ENCODE measurements around the gene ATG2A. TPM values are rescaled to one million over a fixed set of nuclear protein-coding genes. Genes with fewer than 3 reads are reported as not detected.

Gene ATG2A
- total RNA-seq (2013; cell fraction: nucleolus; rRNA removed) = 33.5 and 35.5 TPM in 2 replicates
- total RNA-seq (2014; rRNA removed) = 7.4 and 10.2 TPM in 2 replicates
- 2.0 and 2.2 TPM in 2 replicates for total RNA-seq (2014; rRNA removed; fragmentation: Illumina TruSeq; extraction: Trizol)
- 16.5 and 19.0 TPM in 2 replicates for total RNA-seq (2021)
- polyA plus RNA-seq (2011; ENCODE audit: low read depth) = 3.9 TPM
- polyA plus RNA-seq (2011; rRNA removed) = 0.65 and 2.3 TPM in 2 replicates
- 3.6 and 4.5 TPM in 2 replicates for polyA plus RNA-seq (2011; cell fraction: cytosol; rRNA removed)
- 27.0 and 30.1 TPM in 2 replicates for polyA plus RNA-seq (2011; cell fraction: nucleus; rRNA removed)
- polyA plus RNA-seq (2012) = 12.6 and 13.8 TPM in 2 replicates
- 0.52 and 2.4 TPM in 2 replicates for polyA plus RNA-seq (2014; fragmentation: Illumina TruSeq; extraction: Trizol)
- under 1 TPM; 0.08 to 0.51 TPM for polyA plus RNA-seq (2014; fragmentation: Nextera tagmentation; extraction: Ambion mirVana)
- 7.2 and 13.2 TPM in 2 replicates for polyA plus RNA-seq (2014; rRNA removed)
- polyA plus RNA-seq (2016; fragmentation: Nextera tagmentation; extraction: Ambion mirVana) = 1 to 10 TPM; 6.8 to 8.3 TPM
- polyA minus RNA-seq (2011; rRNA and poly(A)+ RNA removed) = 5.6 and 6.2 TPM in 2 replicates
- 6.5 and 6.8 TPM in 2 replicates for polyA minus RNA-seq (2011; cell fraction: cytosol; rRNA and poly(A)+ RNA removed)
- 20.1 and 25.6 TPM in 2 replicates for polyA minus RNA-seq (2011; cell fraction: nucleus; rRNA and poly(A)+ RNA removed)
- Bru-seq, nascent RNA = percentile 63 among the genes with signal in this experiment
- BruChase-seq, experiment 1, labeled RNA remaining after a 6-hour chase = percentile 72 among the genes with signal in this experiment
- BruChase-seq, experiment 2, labeled RNA remaining after a 2-hour chase = percentile 67 among the genes with signal in this experiment
- long read RNA-seq, experiment 1, partial matches to known transcripts = 1 of 1 reads
- long read RNA-seq, experiment 1, other reads (novel, unspliced or antisense) = 0 of 1 reads
- long read RNA-seq, experiment 2, partial matches to known transcripts = 0 of 1 reads
- long read RNA-seq, experiment 2, other reads (novel, unspliced or antisense) = 1 of 1 reads

DNA sequence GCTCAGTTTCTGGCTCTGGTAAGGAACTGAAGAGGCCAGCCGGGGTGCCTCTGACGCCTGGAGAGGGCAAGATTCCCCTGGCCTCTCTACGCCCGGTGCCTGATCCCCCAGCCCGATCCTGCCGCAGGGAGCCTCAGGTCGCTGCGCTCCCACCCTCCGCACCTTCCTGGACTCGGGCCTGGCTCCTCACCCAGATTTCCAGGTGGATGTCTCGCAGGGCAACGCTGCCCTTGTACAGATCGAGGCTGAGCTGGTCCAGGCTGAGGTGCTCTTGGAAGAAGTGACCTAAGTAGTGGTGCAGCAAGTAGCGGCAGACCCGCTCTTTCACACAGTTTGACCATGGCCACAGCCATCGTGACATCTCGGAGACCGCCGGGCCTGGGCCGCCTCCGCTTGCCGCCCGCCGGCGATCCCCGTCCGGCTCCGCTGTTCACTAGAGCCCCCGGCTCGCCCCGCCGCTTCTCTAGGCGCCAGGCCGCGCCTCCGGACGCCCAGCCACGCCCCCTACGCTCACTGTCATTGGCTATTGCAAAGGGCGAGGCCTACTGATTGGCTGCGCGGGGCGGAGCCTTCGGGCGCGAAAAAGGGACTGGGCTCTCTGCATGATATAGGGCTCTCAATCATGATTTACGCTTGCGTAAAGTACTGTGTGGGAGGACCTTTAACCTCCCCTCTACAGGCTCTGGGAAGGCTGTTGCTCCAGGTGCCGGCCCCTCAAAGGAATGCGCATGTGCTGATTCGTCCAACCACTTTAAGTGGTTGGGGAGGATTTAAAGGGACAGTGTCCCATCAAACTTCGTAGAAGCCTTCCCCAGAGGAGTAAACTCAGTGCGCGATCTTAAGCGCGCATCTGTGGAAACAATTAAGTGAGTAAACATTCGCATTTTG lies at the start of gene ATG2A:
Gene ATG2A, minus strand, starts transcription at position 435 of the 888 bp plus-strand sequence. Its CDS starts 74 bp downstream, at position 361.
- peaks cover 11% of the 10 kb centered on the region for H3K79me2 ChIP-seq (ENCODE audit: control insufficient read depth, insufficient read depth, low read length)
- ChIA-PET SMC1A (ENCODE audit: uncharacterized antibody, unreplicated experiment) (interaction anchor here (0.8 to 2.5 kb wide), 5 partner anchors 44 to 96 kb away, joined by 3 to 19 read pairs (median 4); partner anchors contain the start of gene BATF2), RAD21 (ENCODE audit: unreplicated experiment) (interaction anchor here (0.7 to 1.0 kb wide), 2 partner anchors 58 to 69 kb away, joined by 3 read pairs; no protein-coding TSS in a partner anchor), POLR2A (interaction anchor here (0.6 to 1.8 kb wide), 5 partner anchors 10 to 137 kb away, joined by 3 to 9 read pairs (median 3); no protein-coding TSS in a partner anchor), CTCF (interaction anchor here (0.6 to 2.3 kb wide), 12 partner anchors 10 to 201 kb away, joined by 3 to 18 read pairs (median 3); partner anchors contain the start of genes BATF2 and ZNHIT2)
- in situ Hi-C loops (cut with MboI) (no loop called here), intact Hi-C loops (cut with micrococcal nuclease; ENCODE audit: unreplicated experiment) (loop anchor here (5.0 kb wide), 1 partner anchor 195 kb away; the partner anchor contains the start of gene TM7SF2)
- peaks cover 6% of the 10 kb centered on the region for H3K4me1 ChIP-seq (ENCODE audit: control insufficient read depth, insufficient read depth, low read length)
- H2AFZ ChIP-seq (ENCODE audit: control insufficient read depth, low read depth, low read length) = peak within 1 kb of the TSS; percentile 60
- peak within 1 kb of the TSS; percentile 91 for H3K27ac ChIP-seq (ENCODE audit: control insufficient read depth, insufficient read depth)
- no peaks in the 10 kb centered on the region; a peak in 1 of 4 replicates for H3K36me3 ChIP-seq (ENCODE audit: control insufficient read depth in 2 of 2, insufficient read depth in 2 of 2, low read length in 1 of 2)
- TSS peak; percentile 78 for BruUV-seq (replicated peaks)
- DNase-seq (ENCODE audit: low read depth, low spot score) (peak; percentile 99), ATAC-seq (peak; percentile 98), FAIRE-seq (peak; percentile 100)
- H3K9ac ChIP-seq (ENCODE audit: control insufficient read depth, insufficient read depth, low read length) = peak within 1 kb of the TSS; percentile 83
- WGBS (ENCODE audit: insufficient coverage, insufficient replicate concordance, low lambda C conversion rate, missing lambda C conversion rate) = under 1% methylated on average over 54 of the region's 57 CpGs
- H3K27me3 ChIP-seq (replicated peaks in 1 of 2; ENCODE audit: control insufficient read depth in 2 of 2, insufficient read depth in 2 of 2, low read length in 1 of 2) = no peaks in the 10 kb centered on the region
- H3K9me3 ChIP-seq (replicated peaks; ENCODE audit: control insufficient read depth, insufficient read depth, low read length) = no peaks in the 10 kb centered on the region
- H4K20me1 ChIP-seq (ENCODE audit: control insufficient read depth, insufficient read depth) = no peaks in the 10 kb centered on the region
- H3K4me2 ChIP-seq (ENCODE audit: control insufficient read depth, insufficient read depth) = peak within 1 kb of the TSS; percentile 94
- peak within 1 kb of the TSS; percentile 86 for H3K4me3 ChIP-seq
- TF ChIP-seq RFX5 (IDR thresholded peaks at IDR 0.05; ENCODE audit: low read depth, low read length) (peak; percentile 70), EGR1 (IDR thresholded peaks at IDR 0.05; ENCODE audit: borderline replicate concordance in 1 of 2, low read depth in 2 of 2, low read length in 2 of 2) (peak in 1 of 2 experiments; percentile 11; a peak in 1 of 3 replicates), SIN3A (IDR thresholded peaks at IDR 0.05; ENCODE audit: low read depth, low read length) (peak; percentile 80), SIX5 (IDR thresholded peaks at IDR 0.05; ENCODE audit: low read depth, low read length, severe bottlenecking) (peak; percentile 17), CREM (IDR thresholded peaks at IDR 0.05; ENCODE audit: low read depth) (peak; percentile 22; the same call in 1 of the 2 replicates), NFYB (IDR thresholded peaks at IDR 0.05; ENCODE audit: insufficient read depth, low read depth, low read length) (peak; percentile 71; the same call in 1 of the 2 replicates), SMAD5 (IDR thresholded peaks at IDR 0.05; ENCODE audit: low read depth) (0 out of 2 replicates have a peak, but pooled peaks have one; percentile 22), SP1 (IDR thresholded peaks at IDR 0.05; ENCODE audit: low read depth, low read length) (peak; percentile 94), BACH1 (IDR thresholded peaks at IDR 0.05; ENCODE audit: borderline replicate concordance) (peak; percentile 73), STAT3 (IDR thresholded peaks at IDR 0.05; ENCODE audit: low read depth, low read length) (no peak), HDAC2 (IDR thresholded peaks at IDR 0.05) (no peak), SMAD1 (IDR thresholded peaks at IDR 0.05; ENCODE audit: low read depth, partially characterized antibody) (no peak), MEF2B (IDR thresholded peaks at IDR 0.05; ENCODE audit: partially characterized antibody, poor library complexity, severe bottlenecking) (no peak), IKZF1 (conservative IDR thresholded peaks at IDR 0.05) (peak; percentile 66)
- TF ChIP-seq, protein P1, sequence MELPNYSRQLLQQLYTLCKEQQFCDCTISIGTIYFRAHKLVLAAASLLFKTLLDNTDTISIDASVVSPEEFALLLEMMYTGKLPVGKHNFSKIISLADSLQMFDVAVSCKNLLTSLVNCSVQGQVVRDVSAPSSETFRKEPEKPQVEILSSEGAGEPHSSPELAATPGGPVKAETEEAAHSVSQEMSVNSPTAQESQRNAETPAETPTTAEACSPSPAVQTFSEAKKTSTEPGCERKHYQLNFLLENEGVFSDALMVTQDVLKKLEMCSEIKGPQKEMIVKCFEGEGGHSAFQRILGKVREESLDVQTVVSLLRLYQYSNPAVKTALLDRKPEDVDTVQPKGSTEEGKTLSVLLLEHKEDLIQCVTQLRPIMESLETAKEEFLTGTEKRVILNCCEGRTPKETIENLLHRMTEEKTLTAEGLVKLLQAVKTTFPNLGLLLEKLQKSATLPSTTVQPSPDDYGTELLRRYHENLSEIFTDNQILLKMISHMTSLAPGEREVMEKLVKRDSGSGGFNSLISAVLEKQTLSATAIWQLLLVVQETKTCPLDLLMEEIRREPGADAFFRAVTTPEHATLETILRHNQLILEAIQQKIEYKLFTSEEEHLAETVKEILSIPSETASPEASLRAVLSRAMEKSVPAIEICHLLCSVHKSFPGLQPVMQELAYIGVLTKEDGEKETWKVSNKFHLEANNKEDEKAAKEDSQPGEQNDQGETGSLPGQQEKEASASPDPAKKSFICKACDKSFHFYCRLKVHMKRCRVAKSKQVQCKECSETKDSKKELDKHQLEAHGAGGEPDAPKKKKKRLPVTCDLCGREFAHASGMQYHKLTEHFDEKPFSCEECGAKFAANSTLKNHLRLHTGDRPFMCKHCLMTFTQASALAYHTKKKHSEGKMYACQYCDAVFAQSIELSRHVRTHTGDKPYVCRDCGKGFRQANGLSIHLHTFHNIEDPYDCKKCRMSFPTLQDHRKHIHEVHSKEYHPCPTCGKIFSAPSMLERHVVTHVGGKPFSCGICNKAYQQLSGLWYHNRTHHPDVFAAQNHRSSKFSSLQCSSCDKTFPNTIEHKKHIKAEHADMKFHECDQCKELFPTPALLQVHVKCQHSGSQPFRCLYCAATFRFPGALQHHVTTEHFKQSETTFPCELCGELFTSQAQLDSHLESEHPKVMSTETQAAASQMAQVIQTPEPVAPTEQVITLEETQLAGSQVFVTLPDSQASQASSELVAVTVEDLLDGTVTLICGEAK (IDR thresholded peaks at IDR 0.05; ENCODE audit: borderline replicate concordance) = no peak
